MM.1S (cell line): ENCODE measurements around the gene CEACAM18.

Experiments used
- EZH2 ChIP-seq: fragments of 300-600 bp; sonication (generic); optimal IDR thresholded peaks from 2 replicates; pipeline ENCODE3; 2017; ENCODE audit warnings: low read depth, mild to moderate bottlenecking, antibody characterized with exemption, low read length, mixed read lengths
- EZH2phosphoT487 ChIP-seq: fragments of 300-600 bp; sonication (generic); IDR thresholded peaks from 2 replicates; pipeline ENCODE4 v1.6.1; 2018; ENCODE audit warnings: antibody characterized with exemption, low read length
- TF ChIP-seq, protein P1 (sequence below): fragments of 300-600 bp; sonication (generic); IDR thresholded peaks from 2 replicates; pipeline ENCODE4 v1.5.1; 2016; ENCODE audit warnings: antibody characterized with exemption, low read length, mixed read lengths

DNA sequence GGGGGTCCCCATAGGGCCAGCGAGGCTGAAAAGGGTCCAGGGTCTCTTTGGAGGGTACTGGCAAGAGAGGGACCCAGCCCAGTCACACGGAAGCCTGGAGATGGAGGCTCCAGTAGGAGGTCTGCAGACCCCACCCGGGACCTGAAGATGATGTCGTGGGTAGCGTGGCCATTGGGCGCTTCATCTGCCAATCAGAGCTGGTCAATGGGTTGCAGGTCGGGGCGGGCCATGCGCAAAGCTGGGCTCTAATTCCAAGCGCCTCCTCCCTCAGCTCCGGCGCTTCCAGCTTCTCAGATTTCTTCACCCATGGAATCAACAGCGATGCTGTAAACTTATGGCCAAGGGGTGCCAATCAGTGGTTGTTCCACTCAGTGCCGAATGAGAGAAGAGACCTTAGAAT lies 12.3 kb downstream of the CEACAM18 start:
- no peak for TF ChIP-seq EZH2
- TF ChIP-seq, protein P1, sequence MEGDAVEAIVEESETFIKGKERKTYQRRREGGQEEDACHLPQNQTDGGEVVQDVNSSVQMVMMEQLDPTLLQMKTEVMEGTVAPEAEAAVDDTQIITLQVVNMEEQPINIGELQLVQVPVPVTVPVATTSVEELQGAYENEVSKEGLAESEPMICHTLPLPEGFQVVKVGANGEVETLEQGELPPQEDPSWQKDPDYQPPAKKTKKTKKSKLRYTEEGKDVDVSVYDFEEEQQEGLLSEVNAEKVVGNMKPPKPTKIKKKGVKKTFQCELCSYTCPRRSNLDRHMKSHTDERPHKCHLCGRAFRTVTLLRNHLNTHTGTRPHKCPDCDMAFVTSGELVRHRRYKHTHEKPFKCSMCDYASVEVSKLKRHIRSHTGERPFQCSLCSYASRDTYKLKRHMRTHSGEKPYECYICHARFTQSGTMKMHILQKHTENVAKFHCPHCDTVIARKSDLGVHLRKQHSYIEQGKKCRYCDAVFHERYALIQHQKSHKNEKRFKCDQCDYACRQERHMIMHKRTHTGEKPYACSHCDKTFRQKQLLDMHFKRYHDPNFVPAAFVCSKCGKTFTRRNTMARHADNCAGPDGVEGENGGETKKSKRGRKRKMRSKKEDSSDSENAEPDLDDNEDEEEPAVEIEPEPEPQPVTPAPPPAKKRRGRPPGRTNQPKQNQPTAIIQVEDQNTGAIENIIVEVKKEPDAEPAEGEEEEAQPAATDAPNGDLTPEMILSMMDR, result no peak
- TF ChIP-seq EZH2phosphoT487, result no peak
